Measurements from ENCODE around the gene SMARCAL1.
"Not testable (repeated sequence)": the region's sequence is repeated elsewhere in the genome, so short reads cannot be mapped to it uniquely, and the experiment has no call there.

Gene SMARCAL1

GRCh38 chr2:216498379-216499352 is 86.4 kb downstream of the SMARCAL1 start, which contains the start of gene RPL37A:
Gene RPL37A, plus strand, starts transcription at chr2:216498844. Its CDS starts 31 bp downstream, at chr2:216498875.
- DNase-seq (ENCODE audit: insufficient read length, low spot score) = peak; percentile 88
- FAIRE-seq = peak; percentile 58

GRCh38 chr2:216499641-216500218 is 87.4 kb downstream of the SMARCAL1 start:
- FAIRE-seq (no peak), DNase-seq (ENCODE audit: insufficient read length, low spot score) (no peak)

- FAIRE-seq (no peak), DNase-seq (ENCODE audit: insufficient read length, low spot score) (no peak)
These were observed 88.3 kb downstream of the SMARCAL1 start for GRCh38 chr2:216500572-216500971.

GRCh38 chr2:216501854-216502253 is 89.6 kb downstream of the SMARCAL1 start:
- no peak for DNase-seq (ENCODE audit: insufficient read length, low spot score)
- no peak for FAIRE-seq

- FAIRE-seq (no peak), DNase-seq (ENCODE audit: insufficient read length, low spot score) (no peak)
These were observed 90.3 kb downstream of the SMARCAL1 start for GRCh38 chr2:216502381-216503158.

GRCh38 chr2:216503159-216503629 is 90.9 kb downstream of the SMARCAL1 start:
- DNase-seq (ENCODE audit: insufficient read length, low spot score) (no peak), FAIRE-seq (no peak)

- no peak for FAIRE-seq
- DNase-seq (ENCODE audit: insufficient read length, low spot score) = no peak
These were observed 91.6 kb downstream of the SMARCAL1 start for GRCh38 chr2:216503697-216504375.

GRCh38 chr2:216504376-216504762 is 92.1 kb downstream of the SMARCAL1 start:
- DNase-seq (ENCODE audit: insufficient read length, low spot score) = no peak
- no peak for FAIRE-seq

GRCh38 chr2:216505133-216506106 is 93.1 kb downstream of the SMARCAL1 start:
- DNase-seq (ENCODE audit: insufficient read length, low spot score) = no peak
- no peak for FAIRE-seq

GRCh38 chr2:216507220-216508160 is 95.2 kb downstream of the SMARCAL1 start:
- DNase-seq (ENCODE audit: insufficient read length, low spot score) = no peak
- FAIRE-seq = no peak

GRCh38 chr2:216508229-216508628 is 95.9 kb downstream of the SMARCAL1 start:
- no peak for FAIRE-seq
- DNase-seq (ENCODE audit: insufficient read length, low spot score) = no peak

GRCh38 chr2:216516730-216517350 is 104.6 kb downstream of the SMARCAL1 start:
- peak; percentile 51 for DNase-seq (ENCODE audit: insufficient read length, low spot score)
- FAIRE-seq = no peak

- no peak for FAIRE-seq
These were observed 105.4 kb downstream of the SMARCAL1 start for GRCh38 chr2:216517447-216518225.

GRCh38 chr2:216518566-216519119 is 106.4 kb downstream of the SMARCAL1 start:
- not testable (repeated sequence) for FAIRE-seq; DNase-seq (ENCODE audit: insufficient read length, low spot score)

More at GRCh38 chr2:216517447-216518225, 105.4 kb downstream of the SMARCAL1 start:
- no peak for DNase-seq (ENCODE audit: insufficient read length, low spot score)

- FAIRE-seq (no peak), DNase-seq (ENCODE audit: insufficient read length, low spot score) (peak; percentile 64)
These were observed 107.0 kb downstream of the SMARCAL1 start for GRCh38 chr2:216519154-216519762.

- FAIRE-seq (no peak), DNase-seq (ENCODE audit: insufficient read length, low spot score) (no peak)
These were observed 107.8 kb downstream of the SMARCAL1 start for GRCh38 chr2:216520112-216520511.

All from HTR-8/SVneo (cell line).